Activated CD8-positive, alpha-beta T cell treated with anti-CD3 and anti-CD28 coated beads, Interleukin-2, amount 10 ng/mL, durations not matched to agents 7 days and 5 days (primary cell): ENCODE data around the gene AKR1B15. TPM values are rescaled to one million over a fixed set of nuclear protein-coding genes. Genes with fewer than 3 reads are reported as not detected.
"Not testable (repeated sequence)": the region's sequence is repeated elsewhere in the genome, so short reads cannot be mapped to it uniquely, and the experiment has no call there.

ENCODE experiments used
- ATAC-seq: fragments of 150-1000 bp; cut with Tn5 transposase; one replicate; pipeline ENCODE4 v1.10.0; 2021; ENCODE audit warnings: moderate library complexity
- CTCF ChIA-PET: fragments of 350-600 bp; sonication (Branson Sonifier 250); formaldehyde crosslinking; loops from one replicate; lab custom pipeline; 2021; ENCODE audit warnings: antibody characterized with exemption; lab: Charles Lee
- POLR2A ChIA-PET: fragments of 350-600 bp; sonication (Branson Sonifier 250); formaldehyde crosslinking; loops from one replicate; lab custom pipeline; 2021; ENCODE audit warnings: antibody characterized with exemption; lab: Charles Lee
- DNase-seq: peaks from one replicate; pipeline ENCODE4 v3.0.0-alpha.2; 2020
- H3K27ac Mint-ChIP-seq: one replicate; pipeline ENCODE4 v1.8.0; 2021; ENCODE audit warnings: mild to moderate bottlenecking, mixed read lengths
- H3K27me3 Mint-ChIP-seq: one replicate; pipeline ENCODE4 v1.8.0; 2021; ENCODE audit warnings: low read depth, mixed read lengths
- H3K36me3 Mint-ChIP-seq: one replicate; pipeline ENCODE4 v1.8.0; 2021; ENCODE audit warnings: low read depth, mixed read lengths
- H3K4me1 Mint-ChIP-seq: one replicate; pipeline ENCODE4 v1.8.0; 2021; ENCODE audit warnings: low read depth, mixed read lengths
- H3K4me3 Mint-ChIP-seq: one replicate; pipeline ENCODE4 v1.8.0; 2021; ENCODE audit warnings: mild to moderate bottlenecking, mixed read lengths
- H3K9me3 Mint-ChIP-seq: one replicate; pipeline ENCODE4 v1.8.0; 2022; ENCODE audit warnings: mixed read lengths; ENCODE audit not compliant: insufficient read depth
- total RNA-seq, 2 experiments: library from RNA; stranded (reverse); gene quantifications; one replicate each; pipeline ENCODE4 v1.2.3, GENCODE V29; 2021

Gene AKR1B15
- total RNA-seq, 2 experiments from 2014 or later: not detected

GRCh38 chr7:134533288-134533771, 15.6 kb upstream of the AKR1B15 start:
- H3K4me1 Mint-ChIP-seq: no peaks in the 10 kb centered on the region
- no peak overlapping the region for H3K27ac Mint-ChIP-seq
- POLR2A ChIA-PET: no interaction called here
- no peak overlapping the region for H3K4me3 Mint-ChIP-seq
- DNase-seq (no peak), ATAC-seq (no peak)
- peaks cover 3% of the 10 kb centered on the region for H3K27me3 Mint-ChIP-seq
- CTCF ChIA-PET: interaction anchor here (1.4 kb wide), 1 partner anchor 14 kb away, joined by 3 read pairs; no protein-coding TSS in a partner anchor
- no peaks in the 10 kb centered on the region for H3K36me3 Mint-ChIP-seq
- H3K9me3 Mint-ChIP-seq: no peaks in the 10 kb centered on the region

- no peaks in the 10 kb centered on the region for H3K36me3 Mint-ChIP-seq
- no peaks in the 10 kb centered on the region for H3K4me1 Mint-ChIP-seq
- H3K27ac Mint-ChIP-seq: no peak overlapping the region
- CTCF ChIA-PET: interaction anchor here (1.0 kb wide), 1 partner anchor 20 kb away, joined by 3 read pairs; no protein-coding TSS in a partner anchor
- no peaks in the 10 kb centered on the region for H3K9me3 Mint-ChIP-seq
- peaks cover 6% of the 10 kb centered on the region for H3K27me3 Mint-ChIP-seq
- POLR2A ChIA-PET: no interaction called here
- H3K4me3 Mint-ChIP-seq: no peak overlapping the region
- ATAC-seq (no peak), DNase-seq (no peak)
Measured at GRCh38 chr7:134534633-134535032, 14.3 kb upstream of the AKR1B15 start.

GRCh38 chr7:134535272-134535918, 13.5 kb upstream of the AKR1B15 start:
- Mint-ChIP-seq H3K36me3 (no peaks in the 10 kb centered on the region), H3K4me1 (no peaks in the 10 kb centered on the region), H3K27me3 (peaks cover 6% of the 10 kb centered on the region), H3K9me3 (no peaks in the 10 kb centered on the region), H3K4me3 (no peak overlapping the region), H3K27ac (no peak overlapping the region)
- CTCF ChIA-PET: interaction anchor here (1.0 kb wide), 1 partner anchor 21 kb away, joined by 3 read pairs; no protein-coding TSS in a partner anchor
- no peak for DNase-seq
- POLR2A ChIA-PET: no interaction called here
- no peak for ATAC-seq

GRCh38 chr7:134535919-134536299, 13.0 kb upstream of the AKR1B15 start:
- H3K4me1 Mint-ChIP-seq: no peaks in the 10 kb centered on the region
- no peak for ATAC-seq
- CTCF ChIA-PET: interaction anchor here (1.0 kb wide), 1 partner anchor 22 kb away, joined by 3 read pairs; no protein-coding TSS in a partner anchor

GRCh38 chr7:134536558-134536957, 12.4 kb upstream of the AKR1B15 start:
- H3K4me3 Mint-ChIP-seq, H3K9me3 Mint-ChIP-seq, H3K4me1 Mint-ChIP-seq, DNase-seq, H3K36me3 Mint-ChIP-seq, H3K27ac Mint-ChIP-seq, CTCF ChIA-PET, H3K27me3 Mint-ChIP-seq, ATAC-seq, POLR2A ChIA-PET: not testable (repeated sequence)

More at GRCh38 chr7:134535919-134536299, 13.0 kb upstream of the AKR1B15 start:
- no peaks in the 10 kb centered on the region for H3K9me3 Mint-ChIP-seq
- POLR2A ChIA-PET: no interaction called here
- no peaks in the 10 kb centered on the region for H3K36me3 Mint-ChIP-seq
- H3K27me3 Mint-ChIP-seq: peaks cover 6% of the 10 kb centered on the region
- no peak for DNase-seq
- no peak overlapping the region for H3K27ac Mint-ChIP-seq
- no peak overlapping the region for H3K4me3 Mint-ChIP-seq

- ATAC-seq, H3K4me3 Mint-ChIP-seq, H3K9me3 Mint-ChIP-seq, DNase-seq, H3K27ac Mint-ChIP-seq, H3K36me3 Mint-ChIP-seq, CTCF ChIA-PET, H3K4me1 Mint-ChIP-seq, H3K27me3 Mint-ChIP-seq, POLR2A ChIA-PET: not testable (repeated sequence)
Measured at GRCh38 chr7:134537273-134537781, 11.6 kb upstream of the AKR1B15 start.

GRCh38 chr7:134539380-134540004, 9.4 kb upstream of the AKR1B15 start:
- DNase-seq (no peak), ATAC-seq (no peak)
- Mint-ChIP-seq H3K27ac (no peak overlapping the region), H3K4me1 (no peaks in the 10 kb centered on the region), H3K9me3 (no peaks in the 10 kb centered on the region), H3K27me3 (peaks cover 10% of the 10 kb centered on the region), H3K4me3 (no peak overlapping the region), H3K36me3 (no peaks in the 10 kb centered on the region)
- CTCF ChIA-PET: interaction anchor here (1.5 kb wide), 1 partner anchor 15 kb away, joined by 5 read pairs; no protein-coding TSS in a partner anchor
- POLR2A ChIA-PET: no interaction called here

GRCh38 chr7:134541501-134542194, 7.3 kb upstream of the AKR1B15 start:
- CTCF ChIA-PET, DNase-seq, H3K27ac Mint-ChIP-seq, H3K4me3 Mint-ChIP-seq, H3K36me3 Mint-ChIP-seq, ATAC-seq, H3K9me3 Mint-ChIP-seq, H3K4me1 Mint-ChIP-seq, POLR2A ChIA-PET: not testable (repeated sequence)
- peaks cover 19% of the 10 kb centered on the region for H3K27me3 Mint-ChIP-seq

GRCh38 chr7:134542195-134542771, 6.6 kb upstream of the AKR1B15 start:
- H3K36me3 Mint-ChIP-seq: no peaks in the 10 kb centered on the region
- no peak overlapping the region for H3K27ac Mint-ChIP-seq
- H3K27me3 Mint-ChIP-seq: peaks cover 19% of the 10 kb centered on the region
- ChIA-PET CTCF (interaction anchor here (1.3 kb wide), 1 partner anchor 110 kb away, joined by 3 read pairs; no protein-coding TSS in a partner anchor), POLR2A (no interaction called here)
- H3K9me3 Mint-ChIP-seq: no peaks in the 10 kb centered on the region
- ATAC-seq (no peak), DNase-seq (no peak)
- no peak overlapping the region for H3K4me3 Mint-ChIP-seq
- H3K4me1 Mint-ChIP-seq: peaks cover under 1% of the 10 kb centered on the region

- H3K9me3 Mint-ChIP-seq: no peaks in the 10 kb centered on the region
- POLR2A ChIA-PET: no interaction called here
- CTCF ChIA-PET: interaction anchor here (1.0 to 4.7 kb wide), 2 partner anchors 110 to 112 kb away, joined by 4 to 51 read pairs; no protein-coding TSS in a partner anchor
- no peak overlapping the region for H3K27ac Mint-ChIP-seq
- peaks cover 5% of the 10 kb centered on the region for H3K4me1 Mint-ChIP-seq
- H3K4me3 Mint-ChIP-seq: no peak overlapping the region
- H3K27me3 Mint-ChIP-seq: peaks cover 16% of the 10 kb centered on the region
- ATAC-seq (no peak), DNase-seq (no peak)
- H3K36me3 Mint-ChIP-seq: no peaks in the 10 kb centered on the region
Measured at GRCh38 chr7:134545380-134545779, 3.5 kb upstream of the AKR1B15 start.

GRCh38 chr7:134545918-134546317, 3.0 kb upstream of the AKR1B15 start:
- Mint-ChIP-seq H3K9me3 (no peaks in the 10 kb centered on the region), H3K27ac (no peak overlapping the region), H3K4me1 (peaks cover 5% of the 10 kb centered on the region), H3K36me3 (no peaks in the 10 kb centered on the region), H3K27me3 (peaks cover 16% of the 10 kb centered on the region), H3K4me3 (no peak overlapping the region)
- no peak for ATAC-seq
- ChIA-PET POLR2A (no interaction called here), CTCF (interaction anchor here (2.8 to 4.7 kb wide), 2 partner anchors 14 to 113 kb away, joined by 8 to 51 read pairs; no protein-coding TSS in a partner anchor)
- no peak for DNase-seq
